OCI-LY1 (cell line): Measurements from ENCODE around the gene GAL3ST2.

Source experiments
- H2AFZ ChIP-seq: fragments of 200-600 bp; sonication (generic), shearing (Covaris generic); 2 replicates; pipeline ENCODE4 v1.6.0; 2014; ENCODE audit warnings: antibody characterized with exemption, mild to moderate bottlenecking, low read length
- H3F3A ChIP-seq: fragments of 200-600 bp; sonication (generic), shearing (Covaris generic); 2 replicates; pipeline ENCODE4 v1.6.0; 2014; ENCODE audit warnings: mild to moderate bottlenecking, antibody characterized with exemption, low read length, moderate library complexity; ENCODE audit not compliant: insufficient read depth
- H3K27ac ChIP-seq: fragments of 200-600 bp; sonication (generic); 2 replicates; pipeline ENCODE4 v1.5.1; 2014; ENCODE audit warnings: low read length, mixed run types, mild to moderate bottlenecking, low read depth; ENCODE audit not compliant: poor library complexity, severe bottlenecking
- H3K27me3 ChIP-seq: fragments of 200-600 bp; sonication (generic); 2 replicates; pipeline ENCODE4 v1.6.0; 2014; ENCODE audit warnings: antibody characterized with exemption, mild to moderate bottlenecking, low read length, moderate library complexity; ENCODE audit not compliant: insufficient read depth
- H3K36me3 ChIP-seq: fragments of 200-600 bp; sonication (generic); 2 replicates; pipeline ENCODE4 v1.6.1; 2014; ENCODE audit warnings: mild to moderate bottlenecking, antibody characterized with exemption, low read length, moderate library complexity, mixed read lengths; ENCODE audit not compliant: insufficient read depth
- H3K4me1 ChIP-seq: fragments of 200-600 bp; sonication (generic); 2 replicates; pipeline ENCODE4 v1.5.1; 2014; ENCODE audit warnings: mild to moderate bottlenecking, low read length, moderate library complexity; ENCODE audit not compliant: insufficient read depth, severe bottlenecking
- H3K4me2 ChIP-seq: fragments of 200-600 bp; sonication (generic), shearing (Covaris generic); 2 replicates; pipeline ENCODE4 v1.6.1; 2014; ENCODE audit warnings: low read length
- H3K4me3 ChIP-seq: fragments of 200-600 bp; sonication (generic); 2 replicates; pipeline ENCODE4 v1.5.1; 2014; ENCODE audit warnings: low read length, low read depth, mild to moderate bottlenecking, mixed read lengths; ENCODE audit not compliant: poor library complexity, severe bottlenecking
- H3K79me2 ChIP-seq: fragments of 200-600 bp; shearing (Covaris generic); 2 replicates; pipeline ENCODE4 v1.6.1; 2016; ENCODE audit warnings: mixed run types, low read length, mixed read lengths; ENCODE audit not compliant: insufficient read depth
- H3K9ac ChIP-seq: fragments of 200-600 bp; sonication (generic), shearing (Covaris generic); 2 replicates; pipeline ENCODE4 v1.6.1; 2014; ENCODE audit warnings: mild to moderate bottlenecking, low read length, mixed read lengths
- H3K9me2 ChIP-seq: fragments of 200-600 bp; sonication (generic), shearing (Covaris generic); 2 replicates; pipeline ENCODE4 v1.6.1; 2014; ENCODE audit warnings: low read depth, mild to moderate bottlenecking, low read length, mixed read lengths
- H3K9me3 ChIP-seq: fragments of 200-600 bp; shearing (Covaris generic); 2 replicates; pipeline ENCODE4 v1.6.1; 2014; ENCODE audit warnings: low read length, mixed read lengths
- H4K20me1 ChIP-seq: fragments of 200-600 bp; sonication (generic), shearing (Covaris generic); 2 replicates; pipeline ENCODE4 v1.6.0; 2016; ENCODE audit warnings: mild to moderate bottlenecking, low read length; ENCODE audit not compliant: insufficient read depth
- EZH2 ChIP-seq: fragments of 200-600 bp; sonication (generic), shearing (Covaris generic); IDR thresholded peaks from 2 replicates; pipeline ENCODE4 v1.8.0; 2017; ENCODE audit warnings: borderline replicate concordance, mixed run types, mild to moderate bottlenecking, antibody characterized with exemption, low read length, moderate library complexity, mixed read lengths
- TF ChIP-seq, protein P1 (sequence below): fragments of 200-600 bp; sonication (generic), shearing (Covaris generic); IDR thresholded peaks from 2 replicates; pipeline ENCODE4 v1.5.1; 2017; ENCODE audit warnings: mild to moderate bottlenecking, antibody characterized with exemption, low read length, moderate library complexity, mixed read lengths

GAL3ST2 gene

DNA sequence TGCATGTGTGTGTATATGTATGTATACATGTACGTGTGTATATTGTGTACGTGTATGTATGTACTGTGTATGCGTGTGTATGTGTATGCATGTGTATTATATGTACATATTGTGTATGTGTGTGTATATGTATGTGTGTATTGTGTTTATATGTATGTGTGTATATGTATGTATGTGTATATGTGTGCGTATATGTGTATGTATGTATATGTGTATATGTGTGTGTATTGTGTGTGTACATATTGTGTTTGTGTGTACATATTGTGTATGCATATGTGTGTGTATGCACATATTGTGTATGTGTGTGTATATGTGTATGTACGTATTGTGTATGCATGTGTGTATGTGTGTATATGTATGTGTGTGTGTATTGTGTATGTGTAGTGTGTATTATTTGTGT is 16.8 kb downstream of the GAL3ST2 start:
- Histone ChIP-seq H3K4me1 (peaks cover 6% of the 10 kb centered on the region), H4K20me1 (no peaks in the 10 kb centered on the region), H3K79me2 (no peaks in the 10 kb centered on the region), H3K9me3 (no peaks in the 10 kb centered on the region), H3K9ac (no peak overlapping the region), H3K4me2 (no peak overlapping the region), H3K9me2 (no peaks in the 10 kb centered on the region), H3K27ac (no peak overlapping the region), H3K27me3 (0 out of 2 replicates have a peak, but pooled peaks cover 3% of the 10 kb centered on the region), H3K4me3 (no peak overlapping the region), H2AFZ (no peak overlapping the region), H3F3A (no peaks in the 10 kb centered on the region), H3K36me3 (no peaks in the 10 kb centered on the region)
- TF ChIP-seq, protein P1, sequence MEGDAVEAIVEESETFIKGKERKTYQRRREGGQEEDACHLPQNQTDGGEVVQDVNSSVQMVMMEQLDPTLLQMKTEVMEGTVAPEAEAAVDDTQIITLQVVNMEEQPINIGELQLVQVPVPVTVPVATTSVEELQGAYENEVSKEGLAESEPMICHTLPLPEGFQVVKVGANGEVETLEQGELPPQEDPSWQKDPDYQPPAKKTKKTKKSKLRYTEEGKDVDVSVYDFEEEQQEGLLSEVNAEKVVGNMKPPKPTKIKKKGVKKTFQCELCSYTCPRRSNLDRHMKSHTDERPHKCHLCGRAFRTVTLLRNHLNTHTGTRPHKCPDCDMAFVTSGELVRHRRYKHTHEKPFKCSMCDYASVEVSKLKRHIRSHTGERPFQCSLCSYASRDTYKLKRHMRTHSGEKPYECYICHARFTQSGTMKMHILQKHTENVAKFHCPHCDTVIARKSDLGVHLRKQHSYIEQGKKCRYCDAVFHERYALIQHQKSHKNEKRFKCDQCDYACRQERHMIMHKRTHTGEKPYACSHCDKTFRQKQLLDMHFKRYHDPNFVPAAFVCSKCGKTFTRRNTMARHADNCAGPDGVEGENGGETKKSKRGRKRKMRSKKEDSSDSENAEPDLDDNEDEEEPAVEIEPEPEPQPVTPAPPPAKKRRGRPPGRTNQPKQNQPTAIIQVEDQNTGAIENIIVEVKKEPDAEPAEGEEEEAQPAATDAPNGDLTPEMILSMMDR = no peak
- no peak for TF ChIP-seq EZH2

GRCh38 chr2:241794250-241794823 is 17.7 kb downstream of the GAL3ST2 start:
- Histone ChIP-seq H3K27ac (no peak overlapping the region), H2AFZ (no peak overlapping the region)

DNA sequence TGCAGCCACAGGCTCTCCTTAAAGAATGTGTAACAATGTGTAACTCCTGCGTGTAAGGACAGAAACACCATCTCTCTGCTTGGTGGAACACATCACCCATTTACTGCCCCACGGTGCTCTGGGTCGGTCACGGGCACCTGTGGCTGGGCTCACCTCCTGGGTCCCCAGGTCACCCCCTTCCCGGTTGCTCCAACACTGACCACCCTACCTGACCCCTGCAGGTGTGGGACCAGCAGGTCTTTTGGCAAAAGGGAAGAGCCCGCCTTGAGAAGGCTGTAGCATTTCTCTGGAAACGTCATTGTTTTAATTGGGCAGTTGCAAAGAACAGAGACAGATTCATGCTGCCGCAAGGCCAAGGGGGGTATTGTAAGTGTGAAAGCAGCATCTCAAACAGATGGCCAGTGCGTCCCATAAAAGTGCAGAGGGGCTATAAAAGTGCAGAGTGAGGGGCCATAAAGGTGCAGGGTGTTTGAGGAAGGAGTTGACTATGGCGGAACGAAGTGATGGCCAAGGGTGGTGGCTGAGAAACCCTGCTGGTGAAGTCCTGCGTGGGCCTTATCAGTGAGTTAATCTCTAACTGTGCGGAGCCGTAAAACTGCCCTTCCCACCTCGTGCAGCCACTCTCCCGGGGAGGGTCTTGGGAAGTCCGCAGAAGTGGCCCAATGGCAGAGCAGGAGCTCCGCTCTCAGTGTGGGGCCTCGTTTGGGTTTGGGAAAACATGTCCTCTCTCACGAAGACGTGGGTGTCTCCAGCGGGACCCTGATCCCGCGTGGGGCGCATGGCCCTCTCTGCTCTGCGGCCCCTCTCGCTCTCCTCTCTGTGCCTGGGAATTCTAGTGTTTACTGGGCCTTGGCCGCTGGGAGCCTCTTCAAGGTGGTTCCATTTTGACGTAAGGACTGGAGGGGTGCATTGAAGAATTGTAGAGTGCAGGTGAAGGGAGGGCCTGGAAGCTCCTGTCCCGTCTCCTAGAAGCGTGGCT is 18.7 kb downstream of the GAL3ST2 start:
- no peaks in the 10 kb centered on the region for H3K9me3 ChIP-seq
- H3K79me2 ChIP-seq = no peaks in the 10 kb centered on the region
- no peak overlapping the region for H3K27ac ChIP-seq
- no peak overlapping the region for H3K4me2 ChIP-seq
- no peaks in the 10 kb centered on the region for H3F3A ChIP-seq
- TF ChIP-seq, protein P1 = no peak
- no peak for TF ChIP-seq EZH2
- 0 out of 2 replicates have a peak, but pooled peaks cover 3% of the 10 kb centered on the region for H3K27me3 ChIP-seq
- no peak overlapping the region for H3K9ac ChIP-seq
- no peak overlapping the region for H3K4me3 ChIP-seq
- H2AFZ ChIP-seq = no peak overlapping the region
- no peaks in the 10 kb centered on the region for H3K4me1 ChIP-seq
- no peaks in the 10 kb centered on the region for H3K36me3 ChIP-seq
- H4K20me1 ChIP-seq = no peaks in the 10 kb centered on the region
- no peaks in the 10 kb centered on the region for H3K9me2 ChIP-seq

More at GRCh38 chr2:241794250-241794823, 17.7 kb downstream of the GAL3ST2 start:
- Histone ChIP-seq H3K9me3 (no peaks in the 10 kb centered on the region), H3K4me3 (no peak overlapping the region), H3K4me1 (no peaks in the 10 kb centered on the region), H3K4me2 (no peak overlapping the region), H3K9me2 (no peaks in the 10 kb centered on the region), H3K79me2 (no peaks in the 10 kb centered on the region), H3K36me3 (no peaks in the 10 kb centered on the region), H4K20me1 (no peaks in the 10 kb centered on the region), H3K9ac (no peak overlapping the region), H3F3A (no peaks in the 10 kb centered on the region), H3K27me3 (0 out of 2 replicates have a peak, but pooled peaks cover 3% of the 10 kb centered on the region)
- TF ChIP-seq, protein P1 = no peak
- no peak for TF ChIP-seq EZH2
